ENCODE data around the gene EFNA4. TPM values are rescaled to one million over a fixed set of nuclear protein-coding genes. Genes with fewer than 3 reads are reported as not detected.

The EFNA4 gene
- total RNA-seq, 1 donor from 2014 or later, result 10.7 TPM

- Histone ChIP-seq H3K9ac (no peak overlapping the region), H3K27ac (no peak overlapping the region)
Measured at GRCh38 chr1:155081472-155082300, 18.1 kb downstream of the EFNA4 start.

GRCh38 chr1:155082301-155083051 lies 18.9 kb downstream of the EFNA4 start:
- Histone ChIP-seq H4K20me1 (ENCODE audit: low read depth) (peaks cover 32% of the 10 kb centered on the region), H3K4me1 (peaks cover 24% of the 10 kb centered on the region), H3K4me2 (peak overlapping the region; percentile 98), H2AFZ (replicated peaks) (no peak overlapping the region), H3K4me3 (peak overlapping the region; percentile 80), H3K27ac (no peak overlapping the region), H3K9ac (no peak overlapping the region), H3K27me3 (peaks cover 75% of the 10 kb centered on the region), H3K79me2 (ENCODE audit: low read depth) (no peaks in the 10 kb centered on the region), H3K9me3 (ENCODE audit: low read depth) (no peaks in the 10 kb centered on the region), H3F3A (ENCODE audit: low read depth) (peaks cover 56% of the 10 kb centered on the region), H3K36me3 (no peaks in the 10 kb centered on the region)
- Mint-ChIP-seq H3K27ac (peak overlapping the region; percentile 82), H3K27me3 (ENCODE audit: insufficient read depth, low read depth) (peaks cover 51% of the 10 kb centered on the region), H3K9me3 (no peaks in the 10 kb centered on the region), H3K36me3 (no peaks in the 10 kb centered on the region), H3K4me1 (peaks cover 44% of the 10 kb centered on the region), H3K4me3 (peak overlapping the region; percentile 80)
- DNase-seq (ENCODE audit: low spot score), result peak; percentile 51
- peak; percentile 97 for TF ChIP-seq EZH2phosphoT487 (IDR thresholded peaks at IDR 0.05)
- TF ChIP-seq EZH2 (IDR thresholded peaks at IDR 0.05), result peak; percentile 98
- no peak for TF ChIP-seq CTCF (IDR thresholded peaks at IDR 0.05)

More at GRCh38 chr1:155081472-155082300, 18.1 kb downstream of the EFNA4 start:
- Histone ChIP-seq H3F3A (ENCODE audit: low read depth) (peaks cover 59% of the 10 kb centered on the region), H2AFZ (replicated peaks) (no peak overlapping the region), H3K4me2 (peak overlapping the region; percentile 98), H3K4me3 (peak overlapping the region; percentile 80), H3K9me3 (ENCODE audit: low read depth) (no peaks in the 10 kb centered on the region), H3K27me3 (peaks cover 75% of the 10 kb centered on the region), H3K4me1 (peaks cover 28% of the 10 kb centered on the region), H4K20me1 (ENCODE audit: low read depth) (peaks cover 29% of the 10 kb centered on the region), H3K36me3 (no peaks in the 10 kb centered on the region), H3K79me2 (ENCODE audit: low read depth) (no peaks in the 10 kb centered on the region)
- peaks cover 46% of the 10 kb centered on the region for H3K27me3 Mint-ChIP-seq (ENCODE audit: insufficient read depth, low read depth)
- peak overlapping the region; percentile 82 for H3K4me3 Mint-ChIP-seq
- H3K9me3 Mint-ChIP-seq, result no peaks in the 10 kb centered on the region
- DNase-seq (ENCODE audit: low spot score), result peak; percentile 57
- H3K27ac Mint-ChIP-seq, result no peak overlapping the region
- TF ChIP-seq EZH2phosphoT487 (IDR thresholded peaks at IDR 0.05), result no peak
- TF ChIP-seq EZH2 (IDR thresholded peaks at IDR 0.05), result peak; percentile 96
- no peak for TF ChIP-seq CTCF (IDR thresholded peaks at IDR 0.05)
- H3K4me1 Mint-ChIP-seq, result peaks cover 50% of the 10 kb centered on the region
- H3K36me3 Mint-ChIP-seq, result no peaks in the 10 kb centered on the region

- Histone ChIP-seq H3K79me2 (ENCODE audit: low read depth) (no peaks in the 10 kb centered on the region), H3K36me3 (no peaks in the 10 kb centered on the region), H3K4me2 (peak overlapping the region; percentile 98), H3K4me3 (no peak overlapping the region), H3K27me3 (peaks cover 69% of the 10 kb centered on the region), H3K4me1 (peaks cover 23% of the 10 kb centered on the region), H4K20me1 (ENCODE audit: low read depth) (peaks cover 32% of the 10 kb centered on the region), H2AFZ (replicated peaks) (no peak overlapping the region), H3F3A (ENCODE audit: low read depth) (peaks cover 51% of the 10 kb centered on the region), H3K9me3 (ENCODE audit: low read depth) (no peaks in the 10 kb centered on the region), H3K9ac (no peak overlapping the region), H3K27ac (no peak overlapping the region)
- no peak for TF ChIP-seq EZH2 (IDR thresholded peaks at IDR 0.05)
- no peak for TF ChIP-seq EZH2phosphoT487 (IDR thresholded peaks at IDR 0.05)
- TF ChIP-seq CTCF (IDR thresholded peaks at IDR 0.05), result no peak
- no peaks in the 10 kb centered on the region for H3K36me3 Mint-ChIP-seq
- H3K9me3 Mint-ChIP-seq, result no peaks in the 10 kb centered on the region
- H3K4me1 Mint-ChIP-seq, result peaks cover 40% of the 10 kb centered on the region
- H3K4me3 Mint-ChIP-seq, result peak overlapping the region; percentile 80
- DNase-seq (ENCODE audit: low spot score), result no peak
- peak overlapping the region; percentile 82 for H3K27ac Mint-ChIP-seq
- H3K27me3 Mint-ChIP-seq (ENCODE audit: insufficient read depth, low read depth), result peaks cover 54% of the 10 kb centered on the region
Measured at GRCh38 chr1:155083052-155083541, 19.6 kb downstream of the EFNA4 start.
